Measurements from ENCODE around the gene ACLY.

Gene ACLY

GRCh38 chr17:41925991-41926590 lies 7.3 kb upstream of the ACLY start (continued):
- TF ChIP-seq, protein P1, sequence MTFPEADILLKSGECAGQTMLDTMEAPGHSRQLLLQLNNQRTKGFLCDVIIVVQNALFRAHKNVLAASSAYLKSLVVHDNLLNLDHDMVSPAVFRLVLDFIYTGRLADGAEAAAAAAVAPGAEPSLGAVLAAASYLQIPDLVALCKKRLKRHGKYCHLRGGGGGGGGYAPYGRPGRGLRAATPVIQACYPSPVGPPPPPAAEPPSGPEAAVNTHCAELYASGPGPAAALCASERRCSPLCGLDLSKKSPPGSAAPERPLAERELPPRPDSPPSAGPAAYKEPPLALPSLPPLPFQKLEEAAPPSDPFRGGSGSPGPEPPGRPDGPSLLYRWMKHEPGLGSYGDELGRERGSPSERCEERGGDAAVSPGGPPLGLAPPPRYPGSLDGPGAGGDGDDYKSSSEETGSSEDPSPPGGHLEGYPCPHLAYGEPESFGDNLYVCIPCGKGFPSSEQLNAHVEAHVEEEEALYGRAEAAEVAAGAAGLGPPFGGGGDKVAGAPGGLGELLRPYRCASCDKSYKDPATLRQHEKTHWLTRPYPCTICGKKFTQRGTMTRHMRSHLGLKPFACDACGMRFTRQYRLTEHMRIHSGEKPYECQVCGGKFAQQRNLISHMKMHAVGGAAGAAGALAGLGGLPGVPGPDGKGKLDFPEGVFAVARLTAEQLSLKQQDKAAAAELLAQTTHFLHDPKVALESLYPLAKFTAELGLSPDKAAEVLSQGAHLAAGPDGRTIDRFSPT (tag by site-specific recombination; IDR thresholded peaks at IDR 0.05): no peak
- TF ChIP-seq BCL11A (tag by site-specific recombination; IDR thresholded peaks at IDR 0.05; ENCODE audit: low read depth) (no peak), ZBTB10 (tag by site-specific recombination; IDR thresholded peaks at IDR 0.05) (no peak), ZNF311 (tag by site-specific recombination; IDR thresholded peaks at IDR 0.05; ENCODE audit: borderline replicate concordance) (no peak), ZNF571 (tag by site-specific recombination; IDR thresholded peaks at IDR 0.05) (no peak), ZNF510 (tag by site-specific recombination; IDR thresholded peaks at IDR 0.05; ENCODE audit: insufficient replicate concordance) (no peak), SCRT1 (tag by site-specific recombination; IDR thresholded peaks at IDR 0.05; ENCODE audit: borderline replicate concordance) (no peak), ZNF26 (tag by site-specific recombination; IDR thresholded peaks at IDR 0.05) (no peak), ZBTB8A (tag by site-specific recombination; IDR thresholded peaks at IDR 0.05) (no peak)
- TF ChIP-seq, protein P2, sequence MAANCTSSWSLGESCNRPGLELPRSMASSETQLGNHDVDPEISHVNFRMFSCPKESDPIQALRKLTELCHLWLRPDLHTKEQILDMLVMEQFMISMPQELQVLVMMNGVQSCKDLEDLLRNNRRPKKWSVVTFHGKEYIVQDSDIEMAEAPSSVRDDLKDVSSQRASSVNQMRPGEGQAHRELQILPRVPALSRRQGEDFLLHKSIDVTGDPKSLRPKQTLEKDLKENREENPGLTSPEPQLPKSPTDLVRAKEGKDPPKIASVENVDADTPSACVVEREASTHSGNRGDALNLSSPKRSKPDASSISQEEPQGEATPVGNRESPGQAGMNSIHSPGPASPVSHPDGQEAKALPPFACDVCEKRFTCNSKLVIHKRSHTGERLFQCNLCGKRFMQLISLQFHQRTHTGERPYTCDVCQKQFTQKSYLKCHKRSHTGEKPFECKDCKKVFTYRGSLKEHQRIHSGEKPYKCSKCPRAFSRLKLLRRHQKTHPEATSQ (tag by site-specific recombination; IDR thresholded peaks at IDR 0.05): no peak

GRCh38 chr17:41920580-41920955 lies 1.8 kb upstream of the ACLY start:
- TF ChIP-seq ZSCAN30 (tag by site-specific recombination; IDR thresholded peaks at IDR 0.05) (no peak), SP7 (tag by site-specific recombination; IDR thresholded peaks at IDR 0.05) (no peak), SCRT1 (tag by site-specific recombination; IDR thresholded peaks at IDR 0.05; ENCODE audit: borderline replicate concordance) (0 out of 2 replicates have a peak, but pooled peaks have one; percentile 8), ZNF335 (tag by site-specific recombination; conservative IDR thresholded peaks at IDR 0.05) (peak; percentile 81; the same call in 1 of the 2 replicates), REPIN1 (tag by site-specific recombination; IDR thresholded peaks at IDR 0.05; ENCODE audit: low read depth) (no peak)
- Histone ChIP-seq H3K9me3 (ENCODE audit: control insufficient read depth, insufficient read depth, low read depth, low read length) (no peaks in the 10 kb centered on the region), H3K4me1 (ENCODE audit: control insufficient read depth, insufficient read depth, low read length) (peaks cover 18% of the 10 kb centered on the region), H3K27ac (ENCODE audit: extremely low read depth, low read depth, low read length) (no peak overlapping the region), H3K4me3 (ENCODE audit: low read depth, low read length) (no peak overlapping the region), H3K36me3 (ENCODE audit: control insufficient read depth in 2 of 2, insufficient read depth in 1 of 2, low read length in 2 of 2) (no peaks in the 10 kb centered on the region; a peak in 1 of 3 replicates)
- CTCF ChIA-PET: no interaction called here
- POLR2A ChIA-PET: interaction anchor here (4.2 kb wide), 1 partner anchor 46 kb away, joined by 19 read pairs; the partner anchor contains the start of gene CNP

Data from HEK293 (cell line).